Right forelimb (tissue), 1 donor: Measurements from ENCODE around the gene TMEM263.
"Not testable (repeated sequence)": the region's sequence is repeated elsewhere in the genome, so short reads cannot be mapped to it uniquely, and the experiment has no call there.

Experiments
- DNase-seq: peaks from one replicate; pipeline ENCODE4 v3.0.0-alpha.2; 2018

TMEM263 gene

DNA sequence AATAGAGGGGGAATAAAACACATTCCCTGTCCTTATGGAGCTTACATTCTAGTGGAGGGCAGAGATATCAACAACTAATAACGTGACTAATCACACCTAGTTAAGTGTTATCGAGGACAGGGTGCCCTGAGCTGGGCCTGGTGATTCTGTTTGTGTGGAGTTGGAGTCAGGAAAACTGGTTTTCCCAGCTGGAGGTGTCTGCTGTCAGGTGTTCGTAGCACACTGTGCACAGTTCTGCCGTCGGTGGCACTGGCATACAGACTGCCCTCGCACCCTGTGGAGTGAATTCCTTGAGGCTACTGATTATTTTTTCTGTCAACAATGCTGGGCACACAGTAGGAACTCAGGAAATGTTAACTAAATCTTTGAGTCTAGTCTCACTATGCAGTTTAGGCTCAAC, 32.1 kb downstream of the TMEM263 start:
- no peak for DNase-seq

DNA sequence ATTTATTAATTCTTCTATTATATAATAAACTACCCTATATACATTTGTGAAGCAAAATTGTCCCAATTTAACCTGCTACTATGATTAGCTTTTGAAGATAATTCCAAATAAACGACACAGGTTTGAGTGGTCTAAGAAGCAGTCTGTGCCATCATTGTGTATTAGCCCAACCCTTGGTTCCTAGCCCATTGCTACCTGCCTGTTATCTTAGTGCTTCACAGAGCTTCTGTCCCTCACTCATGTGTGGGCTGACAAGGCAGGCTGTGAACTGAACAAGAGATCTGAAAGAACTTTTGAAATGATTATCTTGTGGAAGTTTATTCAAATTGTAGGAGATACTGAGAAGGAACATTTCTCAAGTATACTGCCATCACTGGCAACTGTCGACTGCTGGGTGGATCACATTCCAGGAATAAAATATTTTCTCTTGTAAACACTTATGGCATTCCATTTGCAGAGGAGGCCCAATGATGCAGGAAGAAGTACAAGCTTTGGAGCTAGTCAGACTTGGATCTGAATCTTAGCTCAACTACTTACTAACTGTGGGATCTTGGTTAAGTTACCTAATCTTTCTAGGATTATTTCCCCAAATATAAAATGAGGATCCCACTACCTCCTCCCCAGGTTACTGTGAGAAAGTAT, 39.0 kb downstream of the TMEM263 start:
- no peak for DNase-seq

DNA sequence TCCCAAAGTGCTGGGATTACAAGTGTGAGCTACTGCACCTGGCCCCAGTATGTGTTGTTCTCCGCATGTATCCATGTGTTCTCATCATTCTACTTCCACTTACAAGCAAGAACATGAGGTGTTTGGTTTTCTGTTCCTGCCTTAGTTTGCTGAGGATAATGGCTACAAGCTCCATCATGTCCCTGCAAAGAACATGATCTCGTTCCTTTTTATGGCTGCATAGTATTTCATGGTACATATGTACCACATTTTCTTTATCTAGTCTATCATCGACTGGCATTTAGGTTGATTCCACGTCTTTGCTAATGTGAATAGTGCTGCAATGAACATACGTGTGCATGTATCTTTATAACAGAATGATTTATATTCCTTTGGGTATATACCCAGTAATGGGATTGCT, 40.4 kb downstream of the TMEM263 start:
- DNase-seq: not testable (repeated sequence)

DNA sequence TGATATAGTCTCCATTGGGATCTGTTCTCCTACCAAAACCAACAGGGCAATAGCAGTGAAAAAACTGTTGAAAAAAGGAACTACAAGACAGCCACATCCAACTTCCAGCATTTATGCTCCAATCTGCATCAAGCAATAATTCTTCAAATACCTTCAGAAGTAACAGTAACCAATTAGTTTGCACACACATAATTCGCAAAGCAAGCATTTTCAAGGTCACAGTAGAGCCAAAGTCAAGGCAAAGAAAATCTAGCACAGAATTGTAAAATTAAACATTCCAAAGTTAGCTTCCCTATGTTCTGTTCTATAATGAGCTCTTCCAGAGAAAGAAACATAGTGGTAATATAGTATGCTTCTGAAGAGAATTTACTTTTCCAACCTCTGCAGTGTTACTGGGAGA, 42.2 kb downstream of the TMEM263 start:
- no peak for DNase-seq

DNA sequence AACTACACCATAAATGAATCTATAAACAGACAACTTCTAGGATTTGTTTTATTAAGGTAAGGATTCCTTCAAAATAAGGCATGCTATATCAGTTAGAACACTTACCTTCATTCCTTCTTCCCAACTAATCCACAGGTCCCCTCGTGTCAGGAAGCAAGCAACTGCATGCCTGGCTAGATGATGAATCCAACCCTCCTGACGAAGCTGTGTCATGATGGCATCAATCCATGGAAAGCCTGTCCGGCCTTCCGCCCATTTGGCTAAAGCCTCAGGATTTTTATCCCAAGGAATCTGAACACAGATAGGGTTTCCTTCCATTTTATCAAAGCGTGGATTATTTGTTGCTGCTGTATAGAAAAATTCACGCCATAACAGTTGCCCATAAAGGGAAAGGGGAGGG, 43.7 kb downstream of the TMEM263 start:
- no peak for DNase-seq

DNA sequence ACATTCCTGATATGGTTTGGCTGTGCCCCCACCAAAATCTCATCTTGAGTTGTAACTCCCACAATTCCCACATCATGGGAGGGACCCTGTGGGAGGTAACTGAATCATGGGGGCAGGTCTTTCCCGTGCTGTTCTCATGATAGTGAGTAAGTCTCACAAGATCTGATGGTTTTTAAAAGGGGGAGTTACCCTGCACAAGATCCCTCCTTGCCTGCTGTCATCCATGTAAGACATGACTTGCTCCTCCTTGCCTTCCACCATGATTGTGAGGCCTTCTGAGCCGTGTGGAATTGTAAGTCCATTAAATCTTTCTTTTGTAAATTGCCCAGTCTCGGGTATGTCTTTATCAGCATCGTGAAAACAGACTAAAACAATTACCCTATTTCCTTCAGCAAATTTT, 47.0 kb downstream of the TMEM263 start:
- not testable (repeated sequence) for DNase-seq

DNA sequence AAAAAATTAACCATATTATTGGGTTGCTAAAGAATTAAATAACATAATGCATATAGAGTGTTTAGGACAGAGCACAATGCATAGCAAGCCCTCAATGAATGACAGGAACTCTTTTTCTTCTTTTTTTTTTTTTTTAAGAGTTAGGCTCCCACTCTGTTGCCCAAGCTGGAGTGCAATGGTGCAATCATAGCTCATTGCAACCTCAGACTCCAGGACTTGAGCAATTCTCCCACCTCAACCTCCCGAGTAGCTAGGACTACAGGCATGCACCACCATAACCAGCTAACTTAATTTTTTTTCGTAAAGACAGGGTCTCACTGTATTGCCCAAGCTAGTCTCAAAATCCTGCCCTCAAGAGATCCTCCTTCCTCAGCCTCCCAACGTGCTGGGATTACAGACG, 51.7 kb downstream of the TMEM263 start:
- DNase-seq: no peak

DNA sequence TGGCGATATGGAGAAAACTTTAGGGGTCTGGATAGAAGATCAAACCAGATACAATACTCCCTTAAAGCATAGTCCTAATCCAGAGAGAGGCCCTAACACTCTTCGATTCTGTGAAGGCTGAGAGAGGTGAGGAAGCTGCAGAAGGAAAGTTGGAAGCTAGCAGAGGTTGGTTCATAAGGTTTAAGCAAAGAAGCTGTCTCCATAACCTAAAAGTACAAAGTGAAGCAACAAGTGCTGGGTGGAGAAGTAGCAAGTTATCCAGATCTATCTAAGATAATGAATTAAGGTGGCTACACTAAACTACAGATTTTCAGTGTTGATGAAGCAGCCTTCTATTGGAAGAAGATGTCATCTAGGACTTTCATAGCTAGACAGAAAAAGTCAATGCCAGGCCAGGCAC, 55.8 kb downstream of the TMEM263 start:
- no peak for DNase-seq

DNA sequence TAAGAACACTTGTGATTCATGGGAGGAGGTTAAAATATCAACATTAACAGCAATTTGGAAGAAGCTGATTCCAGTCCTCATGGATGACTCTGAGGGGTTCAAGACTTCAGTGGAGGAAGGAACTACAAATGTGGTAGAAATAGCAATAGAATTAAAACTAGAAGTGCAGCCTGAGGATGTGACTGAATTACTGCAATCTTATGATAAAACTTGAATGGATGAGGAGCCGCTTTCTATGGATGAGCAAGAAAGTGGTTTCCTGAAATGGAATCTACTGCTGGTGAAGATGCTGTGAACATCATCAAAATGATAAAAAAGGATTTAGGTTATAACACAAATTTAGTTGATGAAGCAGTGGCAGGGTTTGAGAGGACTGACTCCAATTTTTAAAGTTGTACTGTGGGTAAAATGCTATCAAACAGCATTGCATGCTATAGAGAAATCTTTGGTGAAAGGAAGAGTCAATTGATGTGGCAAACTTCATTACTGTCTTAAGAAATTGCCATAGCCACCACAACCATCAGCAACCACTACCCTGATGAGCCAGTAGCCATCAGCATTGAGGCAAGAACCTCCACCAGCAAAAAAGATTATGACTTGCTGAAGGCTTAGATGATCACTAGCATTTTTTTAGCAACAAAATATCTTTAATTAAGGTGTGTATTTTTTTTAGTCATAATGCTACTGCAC, 57.2 kb downstream of the TMEM263 start:
- no peak for DNase-seq

DNA sequence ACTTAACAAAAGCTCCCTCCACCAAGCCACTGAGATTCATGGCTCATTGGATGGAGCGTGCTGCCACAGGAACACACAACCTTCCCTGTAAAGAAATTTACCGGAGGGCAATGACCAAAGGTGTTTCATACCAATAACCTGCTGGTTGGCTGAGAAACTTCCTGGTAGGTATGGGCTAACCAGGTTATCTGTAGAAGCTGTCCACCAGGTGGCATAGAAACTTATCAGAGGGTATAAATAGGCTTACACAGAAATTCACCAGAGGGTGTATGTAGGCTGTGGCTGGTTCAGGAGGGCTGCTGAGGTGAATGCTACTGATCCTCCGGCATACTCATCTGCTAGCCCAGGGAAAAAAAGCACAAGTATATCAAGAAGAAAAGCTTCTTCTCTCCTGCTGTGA, 58.3 kb downstream of the TMEM263 start:
- no peak for DNase-seq

DNA sequence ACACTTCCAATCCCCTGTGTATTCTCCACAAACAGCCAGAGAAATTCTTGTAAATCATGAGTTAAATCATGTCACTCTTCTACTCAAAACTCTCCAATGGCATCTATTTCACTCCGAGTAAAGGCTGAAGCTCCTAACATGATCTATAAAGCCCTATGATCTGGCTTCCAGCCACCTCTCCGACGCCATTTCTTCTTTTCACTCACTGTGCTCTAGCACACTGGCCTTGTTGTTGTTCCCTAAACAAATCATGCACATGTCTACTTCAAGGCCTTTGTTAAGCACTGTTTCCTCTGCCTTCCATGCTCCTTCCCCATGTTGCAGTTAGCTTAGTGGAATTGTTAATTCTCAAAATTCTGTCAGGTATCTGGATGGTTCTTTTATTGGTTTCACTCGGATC, 61.3 kb downstream of the TMEM263 start:
- DNase-seq: no peak

DNA sequence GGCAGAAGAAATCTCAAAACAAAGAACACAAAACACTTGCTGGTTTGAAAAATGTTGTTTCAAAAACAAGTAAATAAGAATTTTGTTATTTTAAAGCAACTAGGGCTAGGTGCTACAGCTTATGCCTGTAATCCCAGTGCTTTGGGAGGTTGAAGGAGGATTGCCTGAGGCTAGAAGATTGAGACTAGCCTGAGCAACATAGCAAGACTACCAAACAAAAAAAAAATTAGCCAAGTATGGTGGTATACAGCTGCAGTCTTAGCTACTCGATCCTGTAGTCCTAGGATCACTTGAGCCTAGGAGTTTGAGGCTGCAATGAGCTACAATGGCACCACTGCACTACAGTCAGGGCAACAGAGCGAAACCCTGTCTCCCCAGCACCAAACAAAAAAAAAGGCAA, 63.8 kb downstream of the TMEM263 start:
- no peak for DNase-seq
